Measurements from ENCODE around the gene ARMC3.

ARMC3 gene

DNA sequence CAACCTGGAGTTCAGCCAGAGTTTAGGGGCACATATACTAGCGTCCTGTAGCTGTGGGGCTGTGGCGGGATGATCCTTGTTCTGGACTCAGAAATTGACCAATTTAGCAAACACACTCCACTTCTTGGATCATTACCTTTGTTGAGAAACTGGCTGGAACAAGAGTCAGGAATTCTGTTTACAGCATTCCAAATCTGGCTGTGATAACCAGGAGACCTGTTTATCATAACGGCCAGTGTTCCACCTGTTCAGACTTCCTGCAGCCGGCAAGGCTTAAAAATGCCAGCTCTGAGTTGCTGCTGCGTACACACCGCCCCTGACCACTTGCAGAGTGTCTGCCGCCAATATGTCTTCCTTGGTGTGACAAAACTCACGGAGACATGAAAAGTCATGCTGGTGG is 64.8 kb downstream of the ARMC3 start:
- DNase-seq (ENCODE audit: low read depth, low spot score), result no peak

DNA sequence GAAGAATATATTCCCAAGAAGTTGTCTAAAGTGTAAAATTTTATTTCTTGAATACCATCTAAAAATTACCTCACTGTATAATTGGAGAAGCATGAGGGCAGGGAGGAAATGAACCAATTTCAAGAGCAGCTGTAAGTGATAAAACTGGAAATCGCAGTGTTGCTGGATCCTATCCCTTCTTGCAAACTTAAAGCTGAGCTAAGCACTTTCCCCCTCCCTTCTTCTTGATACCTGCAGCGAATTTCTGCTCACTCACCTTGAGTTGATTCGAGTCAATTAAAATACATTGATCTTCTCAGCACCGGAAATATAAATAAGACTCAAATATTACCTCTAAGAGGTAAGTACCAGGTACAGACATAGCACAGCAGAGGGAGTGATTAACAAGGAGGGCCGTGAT is 65.5 kb downstream of the ARMC3 start:
- DNase-seq (ENCODE audit: low read depth, low spot score), result no peak

- DNase-seq (ENCODE audit: low read depth, low spot score), result no peak
Observed at GRCh38 chr10:22997096-22997495, 69.2 kb downstream of the ARMC3 start.

DNA sequence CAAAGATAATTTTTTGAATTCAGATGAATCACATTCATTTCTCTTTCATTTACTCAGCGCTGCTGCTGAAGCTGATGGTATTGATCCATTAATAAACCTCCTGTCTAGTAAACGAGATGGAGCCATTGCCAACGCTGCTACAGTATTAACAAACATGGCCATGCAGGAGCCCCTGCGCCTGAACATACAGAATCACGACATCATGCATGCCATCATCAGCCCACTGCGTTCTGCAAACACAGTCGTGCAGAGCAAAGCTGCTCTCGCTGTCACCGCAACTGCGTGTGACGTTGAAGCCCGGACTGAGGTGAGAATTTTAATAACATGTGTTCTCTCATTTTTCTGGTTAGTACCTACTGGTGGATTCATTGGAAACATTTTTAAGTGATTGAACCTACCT is 70.2 kb downstream of the ARMC3 start:
- DNase-seq (ENCODE audit: low read depth, low spot score), result no peak

- DNase-seq (ENCODE audit: low read depth, low spot score), result no peak
Observed at GRCh38 chr10:22999942-23000341, 72.1 kb downstream of the ARMC3 start.

GRCh38 chr10:23001901-23002516 is 74.2 kb downstream of the ARMC3 start:
- peak; percentile 73 for DNase-seq (ENCODE audit: low read depth, low spot score)

DNA sequence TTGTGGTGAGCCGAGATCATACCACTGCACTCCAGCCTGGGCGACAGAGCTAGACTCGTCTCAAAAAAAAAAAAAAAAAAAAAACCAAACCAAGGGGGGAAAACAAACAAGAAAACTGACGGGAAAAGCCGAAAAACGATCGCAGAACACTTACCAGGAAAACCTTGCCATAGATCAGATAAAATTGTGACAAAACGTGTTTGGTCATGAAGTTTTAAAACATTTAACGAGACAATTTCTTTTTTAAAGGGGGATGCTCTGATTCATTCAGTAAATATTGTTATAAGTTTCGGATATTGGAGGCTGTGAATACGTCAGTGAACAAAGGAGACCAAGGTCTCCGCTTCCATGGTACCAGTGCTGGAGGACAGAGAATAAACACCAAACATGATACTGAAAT is 77.3 kb downstream of the ARMC3 start:
- DNase-seq (ENCODE audit: low read depth, low spot score), result no peak

DNA sequence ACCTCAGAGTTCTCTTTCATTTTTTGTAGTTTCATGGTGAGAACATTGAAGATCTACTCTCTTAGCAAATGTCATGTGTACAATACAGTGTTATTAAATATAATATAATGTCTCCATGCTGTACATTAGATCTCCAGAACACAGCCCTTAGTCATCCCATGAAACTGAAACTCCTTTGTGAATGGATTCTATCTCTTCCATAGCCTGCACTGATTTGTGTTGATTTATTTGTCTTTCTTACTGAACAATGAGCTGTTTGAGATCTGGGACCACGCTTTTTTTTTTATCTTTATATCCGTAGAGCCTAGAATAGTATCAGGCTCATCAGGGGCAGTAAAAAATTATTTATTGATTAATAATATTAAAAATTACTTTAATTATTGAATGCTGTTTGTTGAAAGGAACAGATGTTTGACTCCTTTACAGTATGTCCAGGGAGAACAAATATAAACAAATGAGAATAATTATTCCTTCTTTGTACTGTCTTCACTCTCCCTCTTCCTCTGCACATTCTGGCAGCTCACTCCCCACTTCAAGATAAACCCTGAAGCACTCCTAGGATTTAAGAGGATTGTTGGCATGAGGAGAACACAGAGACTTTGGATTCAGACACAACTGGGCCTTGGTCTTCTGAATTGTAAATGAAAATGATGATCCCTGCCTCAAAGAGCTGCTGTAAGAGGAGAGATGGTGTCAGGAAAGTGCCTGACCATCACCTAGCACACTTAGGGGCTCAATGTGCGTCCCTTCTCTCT is 85.9 kb downstream of the ARMC3 start:
- DNase-seq (ENCODE audit: low read depth, low spot score), result no peak

DNA sequence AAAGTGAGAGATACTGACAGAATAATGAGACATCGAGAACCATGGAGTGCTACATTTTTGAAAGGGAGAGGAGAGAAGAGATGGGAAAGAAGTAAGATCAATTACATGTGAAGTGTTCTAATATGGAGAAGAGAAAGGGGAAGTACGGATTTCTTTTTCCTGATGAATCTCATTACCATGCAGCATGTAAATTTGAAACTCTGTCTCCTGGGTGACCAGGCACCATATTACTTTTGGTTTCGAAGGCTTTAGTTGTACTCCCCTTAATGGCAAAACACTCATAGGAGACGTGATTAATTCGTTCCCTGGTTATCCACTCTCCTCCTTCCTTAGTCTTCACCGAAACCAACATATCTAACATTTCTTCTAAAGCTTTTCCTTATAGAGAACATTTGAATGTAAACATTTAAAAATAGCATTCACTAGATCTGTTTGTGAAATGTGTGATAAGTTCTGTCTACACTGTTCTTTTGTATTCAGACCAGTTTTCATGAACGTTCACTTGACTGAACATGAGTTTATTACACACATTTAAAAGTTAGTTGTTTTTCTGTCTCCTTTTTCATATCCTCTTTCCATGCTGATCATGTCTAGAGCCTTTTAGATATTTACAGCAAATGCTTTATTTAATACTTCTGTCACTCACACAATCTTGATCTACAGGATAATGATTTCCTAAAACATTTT is 87.3 kb downstream of the ARMC3 start:
- DNase-seq (ENCODE audit: low read depth, low spot score), result no peak

DNA sequence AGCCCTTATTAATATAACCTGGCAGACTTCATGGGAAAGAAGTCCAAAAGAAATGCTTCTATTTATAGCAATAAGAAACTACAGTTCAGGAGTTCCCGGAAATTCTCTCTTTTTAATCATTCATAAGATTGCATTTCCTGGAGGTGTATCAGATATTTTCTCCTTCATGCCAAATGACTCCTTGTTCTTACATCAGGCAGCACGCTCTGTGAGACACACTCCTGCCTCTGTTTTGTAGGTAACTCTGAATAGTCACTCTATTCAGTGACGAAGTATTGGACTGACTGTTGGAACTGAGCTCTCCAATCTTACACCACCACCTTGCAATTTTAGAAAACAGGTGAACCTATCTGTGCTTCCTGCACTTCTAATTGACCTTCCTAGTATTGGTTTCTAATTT is 88.8 kb downstream of the ARMC3 start:
- no peak for DNase-seq (ENCODE audit: low read depth, low spot score)

DNA sequence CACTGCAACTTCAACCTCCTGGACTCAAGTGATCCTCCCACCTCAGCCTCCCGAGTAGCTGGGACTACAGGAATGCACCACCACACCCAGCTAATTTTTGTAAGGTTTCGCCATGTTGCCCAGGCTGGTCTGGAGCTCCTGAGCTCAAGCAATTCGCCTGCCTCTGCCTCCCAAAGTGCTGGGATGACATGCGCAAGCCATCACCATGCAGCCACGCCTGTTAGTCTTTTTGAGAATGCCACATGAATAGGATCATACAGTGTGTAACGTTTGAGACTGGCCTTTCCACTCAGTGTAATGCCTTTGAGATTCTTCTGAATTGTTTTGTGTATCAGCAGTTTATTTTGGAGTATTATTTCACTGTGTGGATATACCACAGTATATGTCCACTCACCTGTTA is 91.8 kb downstream of the ARMC3 start:
- no peak for DNase-seq (ENCODE audit: low read depth, low spot score)

GRCh38 chr10:23021430-23021829 is 93.6 kb downstream of the ARMC3 start:
- DNase-seq (ENCODE audit: low read depth, low spot score), result no peak

- DNase-seq (ENCODE audit: low read depth, low spot score), result no peak
Observed at GRCh38 chr10:23024002-23024401, 96.1 kb downstream of the ARMC3 start.

- no peak for DNase-seq (ENCODE audit: low read depth, low spot score)
Observed at GRCh38 chr10:23031318-23031717, 103.5 kb downstream of the ARMC3 start.

GRCh38 chr10:23034790-23035189 is 106.9 kb downstream of the ARMC3 start:
- DNase-seq (ENCODE audit: low read depth, low spot score), result no peak

GRCh38 chr10:23035569-23035968 is 107.7 kb downstream of the ARMC3 start:
- DNase-seq (ENCODE audit: low read depth, low spot score), result peak; percentile 39

GRCh38 chr10:23037152-23037551 is 109.3 kb downstream of the ARMC3 start:
- DNase-seq (ENCODE audit: low read depth, low spot score), result no peak

DNA sequence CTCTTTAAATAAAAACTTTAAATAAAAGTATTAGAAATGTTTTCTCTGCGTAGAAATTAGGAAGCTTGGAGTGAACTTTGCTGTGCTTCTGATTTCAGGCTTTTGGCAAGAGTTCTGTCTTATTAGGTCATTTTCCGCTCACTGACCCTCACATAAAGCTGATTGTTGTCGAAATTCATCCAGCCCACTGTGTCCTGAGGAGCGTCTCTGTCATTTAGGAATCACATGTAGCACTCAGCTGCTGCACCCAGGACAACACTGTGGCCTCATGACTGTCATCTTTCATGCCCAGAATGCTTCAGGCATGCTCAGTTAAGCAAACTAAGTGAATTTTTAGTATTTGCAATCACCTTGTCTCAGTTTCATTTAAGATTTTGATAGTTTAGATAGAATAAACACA is 109.7 kb downstream of the ARMC3 start:
- DNase-seq (ENCODE audit: low read depth, low spot score), result no peak

DNA sequence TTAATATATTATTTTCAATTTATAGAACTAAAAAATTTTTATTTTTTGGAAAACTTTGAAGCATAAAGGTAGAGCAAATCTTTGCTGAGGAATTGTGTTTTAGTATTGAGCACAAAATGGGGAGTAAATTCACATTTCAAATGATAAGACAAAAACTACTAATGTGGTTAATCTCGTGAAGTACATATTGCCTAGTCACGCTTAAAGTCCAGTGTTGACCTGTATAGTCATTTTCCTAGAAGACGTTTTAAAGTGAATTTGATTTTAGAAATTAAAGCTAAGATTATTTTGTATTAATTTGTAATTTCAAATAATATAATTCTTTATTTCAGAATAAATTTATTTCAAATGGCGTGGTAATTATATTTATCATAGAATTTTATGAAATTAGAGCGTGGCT is 110.3 kb downstream of the ARMC3 start:
- no peak for DNase-seq (ENCODE audit: low read depth, low spot score)

- no peak for DNase-seq (ENCODE audit: low read depth, low spot score)
Observed at GRCh38 chr10:23040002-23040401, 112.1 kb downstream of the ARMC3 start.

DNA sequence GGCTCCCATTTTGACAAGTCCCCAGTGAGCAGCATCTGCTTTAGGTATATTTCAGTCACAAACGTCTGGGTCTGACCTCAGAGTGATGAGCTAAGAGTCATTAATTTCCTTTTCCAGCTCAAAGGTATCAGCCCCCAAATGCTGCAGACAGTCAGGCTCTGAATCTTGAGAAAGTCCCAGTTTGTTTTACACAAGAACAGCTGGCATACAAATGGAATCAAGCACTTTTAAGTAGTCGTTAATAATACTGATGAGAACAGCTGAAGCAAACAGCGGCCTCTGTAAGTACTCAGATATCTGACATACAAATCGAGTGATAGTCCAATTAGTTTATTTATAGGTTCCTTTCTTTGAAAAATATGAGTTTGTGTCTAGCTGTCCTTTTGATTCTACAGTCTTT is 118.2 kb downstream of the ARMC3 start:
- DNase-seq (ENCODE audit: low read depth, low spot score), result no peak

GRCh38 chr10:23047201-23048050 is 119.6 kb downstream of the ARMC3 start:
- DNase-seq (ENCODE audit: low read depth, low spot score), result no peak

All from ELF-1 (cell line).